ENCODE results near the gene RAB34.
"Not testable (repeated sequence)": the region's sequence is repeated elsewhere in the genome, so short reads cannot be mapped to it uniquely, and the experiment has no call there.

The RAB34 gene

DNA sequence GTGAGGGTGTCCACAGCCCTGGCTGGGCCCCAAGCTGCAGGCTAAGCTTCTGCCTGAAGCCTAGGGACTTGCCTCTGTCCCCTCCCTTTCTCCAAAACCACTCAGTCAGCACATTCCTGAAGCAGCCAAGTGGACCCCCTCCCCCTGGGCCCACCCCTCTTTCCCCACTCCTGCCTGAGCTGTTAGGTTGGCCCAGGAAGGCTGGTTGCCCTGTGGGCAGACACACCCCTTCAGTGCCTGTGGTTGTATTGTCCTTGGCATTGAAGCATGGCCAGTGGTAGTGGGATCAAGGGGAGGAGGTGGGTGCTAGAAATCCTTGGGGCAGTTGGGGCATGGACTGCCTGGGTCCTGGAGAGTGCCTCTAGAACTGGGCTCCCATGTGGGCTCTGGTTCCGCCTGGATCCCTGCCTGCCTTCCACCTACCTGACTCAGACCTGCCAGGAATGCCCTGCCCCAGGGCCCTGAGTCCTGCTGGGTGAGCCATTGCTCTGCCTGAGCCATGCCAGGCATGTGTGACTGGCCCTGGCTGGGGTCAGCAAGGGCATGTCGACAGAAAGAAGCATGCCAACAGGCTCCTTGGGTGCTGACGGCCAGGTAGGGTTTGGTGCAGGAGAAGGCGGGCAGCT is 28.2 kb upstream of the RAB34 start:
- no peak for DNase-seq (ENCODE audit: low spot score)

DNA sequence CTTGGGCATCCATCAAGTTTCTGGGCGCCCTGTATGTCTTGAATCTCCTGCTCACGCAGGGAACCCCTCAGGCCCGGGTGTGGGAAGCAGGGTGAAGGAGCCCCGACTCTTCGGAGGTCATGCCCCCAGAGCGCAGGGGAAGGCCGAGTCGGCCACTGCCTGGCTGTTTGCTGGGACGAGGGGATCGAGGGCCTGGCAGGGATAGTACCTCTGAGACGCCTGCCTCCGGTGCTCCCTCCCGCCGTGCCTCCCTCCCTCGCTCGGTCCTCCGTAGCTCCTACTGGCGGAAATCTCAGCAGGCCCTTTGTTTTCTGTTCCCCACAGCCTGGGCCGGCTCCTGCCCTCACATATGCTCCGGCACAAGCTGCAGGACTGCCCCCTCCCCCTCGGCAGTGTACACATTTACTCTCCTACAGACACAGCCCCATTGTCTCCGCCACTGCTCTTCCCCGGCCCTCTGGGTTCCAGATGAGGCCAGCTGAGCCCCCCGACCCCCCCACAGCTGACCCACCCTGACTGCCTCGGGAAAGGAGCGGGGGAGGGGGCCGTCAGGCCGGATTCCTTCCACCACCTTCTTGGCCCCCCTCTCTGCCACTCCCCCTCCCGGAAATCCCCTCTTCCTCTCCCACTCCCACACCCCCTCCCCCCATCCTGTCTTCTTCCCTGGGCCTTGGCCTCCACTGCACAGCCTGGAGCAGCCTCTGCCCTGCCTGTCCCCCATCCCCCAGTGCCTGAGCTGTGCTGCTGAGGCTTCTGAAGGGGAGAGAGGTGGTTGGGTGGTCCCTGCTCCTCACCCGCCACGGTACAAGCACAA is 27.5 kb upstream of the RAB34 start:
- DNase-seq (ENCODE audit: low spot score), result peak; percentile 25

DNA sequence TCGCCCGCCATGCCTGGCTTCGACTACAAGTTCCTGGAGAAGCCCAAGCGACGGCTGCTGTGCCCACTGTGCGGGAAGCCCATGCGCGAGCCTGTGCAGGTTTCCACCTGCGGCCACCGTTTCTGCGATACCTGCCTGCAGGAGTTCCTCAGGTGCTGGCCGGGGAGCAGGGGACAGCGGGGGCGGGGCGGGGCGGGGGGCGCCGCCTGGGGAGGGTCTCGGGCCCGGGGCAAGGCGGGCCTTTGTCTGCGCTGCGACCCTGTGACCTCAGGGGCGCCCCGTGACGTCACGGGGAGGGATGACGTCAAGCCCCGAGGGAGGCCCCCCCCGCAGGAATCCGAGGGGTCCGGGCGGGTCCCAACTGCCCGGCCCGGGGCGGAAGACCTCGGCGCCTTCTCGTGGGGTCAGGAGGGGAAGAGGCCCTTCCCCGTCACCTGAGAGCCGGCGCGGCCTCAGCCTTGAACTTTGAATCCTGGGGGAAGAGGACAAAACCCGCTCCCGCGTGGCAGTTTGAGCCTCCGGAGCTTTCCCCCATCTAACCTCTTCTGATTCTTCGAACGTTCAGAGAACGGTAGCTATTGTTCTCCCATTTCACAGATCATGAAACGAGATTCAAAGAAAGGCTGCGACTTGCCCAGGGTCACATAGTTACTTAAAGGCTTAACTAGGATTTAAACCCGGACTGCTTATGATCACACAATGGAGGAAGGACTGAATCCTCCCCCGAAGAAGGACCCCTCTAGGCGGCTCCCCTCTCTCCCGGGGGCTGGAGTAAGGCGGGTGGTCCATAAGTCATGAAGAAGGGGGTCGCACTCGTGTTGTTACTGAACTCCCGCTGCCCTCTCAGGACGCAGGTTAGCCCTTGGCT is 26.7 kb upstream of the RAB34 start:
- DNase-seq (ENCODE audit: low spot score), result peak; percentile 78

DNA sequence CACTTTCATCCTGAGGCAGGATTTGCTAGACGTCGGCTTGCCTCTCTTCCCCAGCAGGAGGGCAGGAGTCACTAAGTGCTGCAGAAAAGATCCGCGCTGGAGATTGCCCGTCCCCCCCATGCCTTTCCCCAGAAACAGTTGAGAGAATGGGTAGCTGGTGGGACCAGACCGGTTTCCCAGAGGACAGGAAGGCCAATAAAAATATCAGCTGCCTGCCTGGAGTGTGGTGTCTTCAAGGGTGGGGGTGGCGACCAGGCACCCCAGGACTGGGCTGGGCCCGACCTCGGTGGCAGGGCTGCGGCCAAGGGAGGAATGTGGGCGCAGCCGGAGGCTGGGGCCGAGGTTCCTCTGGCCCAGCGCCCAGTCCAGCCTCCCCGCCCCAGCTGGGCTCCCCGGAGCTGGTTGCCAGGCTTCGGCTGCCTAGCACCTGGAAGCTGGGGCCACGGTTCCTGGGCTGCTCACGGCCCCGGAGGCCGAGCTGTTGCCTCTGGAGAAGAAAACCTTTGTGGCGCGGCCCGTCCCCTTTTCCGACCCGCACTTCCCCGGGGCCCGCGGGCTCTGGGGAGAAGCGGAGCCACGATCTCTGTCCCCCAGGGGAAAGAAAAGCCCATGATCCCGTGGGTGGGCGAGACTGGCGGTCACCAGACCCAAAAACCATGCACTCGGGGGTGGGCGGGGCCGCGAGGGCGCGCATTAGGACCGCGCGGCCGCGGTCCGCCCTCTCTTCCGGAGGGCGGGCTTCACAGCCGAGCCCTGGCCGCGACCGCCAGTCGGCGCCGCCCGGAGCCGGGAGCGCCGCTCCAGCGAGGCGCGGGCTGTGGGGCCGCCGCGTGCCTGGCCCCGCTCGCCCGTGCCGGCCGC is 25.8 kb upstream of the RAB34 start, which contains the start of gene TRAF4:
TRAF4 (plus strand) TSS at position 769 of the 861 bp plus-strand sequence. CDS start 102 bp downstream, outside the sequence.
- DNase-seq (ENCODE audit: low spot score), result peak; percentile 88

- no peak for DNase-seq (ENCODE audit: low spot score)
Observed at GRCh38 chr17:28741358-28742349, 24.0 kb upstream of the RAB34 start.

- no peak for DNase-seq (ENCODE audit: low spot score)
Observed at GRCh38 chr17:28740406-28741357, 23.0 kb upstream of the RAB34 start.

GRCh38 chr17:28738680-28739384 is 21.2 kb upstream of the RAB34 start:
- no peak for DNase-seq (ENCODE audit: low spot score)

DNA sequence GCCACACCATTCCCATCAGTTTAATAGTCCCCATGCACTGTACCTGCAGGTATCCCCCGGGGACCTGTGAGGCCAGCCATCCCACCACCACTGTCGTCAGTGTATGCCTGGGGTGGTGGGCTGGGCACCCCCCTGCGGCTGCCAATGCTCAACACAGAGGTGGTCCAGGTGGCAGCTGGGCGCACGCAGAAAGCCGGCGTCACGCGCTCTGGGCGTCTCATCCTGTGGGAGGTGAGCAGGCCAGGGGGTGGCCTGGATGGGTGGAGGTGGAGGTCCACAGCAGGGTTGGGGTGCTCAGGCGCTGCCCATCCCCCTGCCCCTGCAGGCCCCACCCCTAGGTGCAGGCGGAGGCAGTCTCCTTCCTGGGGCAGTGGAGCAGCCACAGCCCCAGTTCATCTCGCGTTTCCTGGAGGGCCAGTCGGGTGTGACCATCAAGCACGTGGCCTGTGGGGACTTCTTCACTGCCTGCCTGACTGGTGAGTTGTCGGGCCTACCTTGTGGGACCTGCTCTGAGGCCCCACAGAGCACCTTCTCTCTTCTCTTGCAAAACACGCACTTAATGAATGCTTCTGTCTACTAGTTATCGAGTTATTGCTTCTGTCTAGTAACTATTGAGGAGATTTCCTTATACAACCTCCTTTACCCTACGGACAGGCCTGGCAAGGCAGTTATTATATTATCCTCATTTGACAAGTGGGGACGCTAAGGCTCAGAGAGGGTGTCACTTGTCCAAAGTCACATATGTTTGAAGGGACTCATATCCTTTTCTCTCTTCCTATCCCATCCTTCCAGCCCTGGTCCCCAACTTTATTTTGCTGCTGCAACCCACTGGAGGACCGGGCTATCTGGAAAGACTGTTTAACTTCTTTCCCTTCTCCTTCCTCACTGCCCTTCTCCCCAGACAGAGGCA is 20.4 kb upstream of the RAB34 start:
- DNase-seq (ENCODE audit: low spot score), result peak; percentile 6

- DNase-seq (ENCODE audit: low spot score), result no peak
Observed at GRCh38 chr17:28737316-28737715, 19.6 kb upstream of the RAB34 start.

DNA sequence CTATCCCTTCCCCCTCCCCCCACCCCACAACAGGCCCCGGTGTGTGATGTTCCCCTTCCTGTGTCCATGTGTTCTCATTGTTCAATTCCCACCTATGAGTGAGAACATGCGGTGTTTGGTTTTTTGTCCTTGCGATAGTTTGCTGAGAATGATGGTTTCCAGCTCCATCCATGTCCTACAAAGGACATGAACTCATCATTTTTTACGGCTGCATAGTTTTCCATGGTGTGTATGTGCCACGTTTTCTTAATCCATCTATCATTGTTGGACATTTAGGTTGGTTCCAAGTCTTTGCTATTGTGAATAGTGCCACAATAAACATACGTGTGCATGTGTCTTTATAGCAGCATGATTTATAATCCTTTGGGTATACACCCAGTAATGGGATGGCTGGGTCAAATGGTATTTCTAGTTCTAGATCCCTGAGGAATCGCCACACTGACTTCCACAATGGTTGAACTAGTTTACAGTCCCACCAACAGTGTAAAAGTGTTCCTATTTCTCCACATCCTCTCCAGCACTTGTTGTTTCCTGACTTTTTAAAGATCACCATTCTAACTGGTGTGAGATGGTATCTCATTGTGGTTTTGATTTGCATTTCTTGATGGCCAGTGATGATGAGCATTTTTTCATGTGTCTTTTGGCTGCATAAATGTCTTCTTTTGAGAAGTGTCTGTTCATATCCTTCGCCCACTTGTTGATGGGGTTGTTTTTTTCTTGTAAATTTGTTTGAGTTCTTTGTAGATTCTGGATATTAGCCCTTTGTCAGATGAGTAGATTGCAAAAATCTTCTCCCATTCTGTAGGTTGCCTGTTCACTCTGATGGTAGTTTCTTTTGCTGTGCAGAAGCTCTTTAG is 18.5 kb upstream of the RAB34 start:
- not testable (repeated sequence) for DNase-seq (ENCODE audit: low spot score)

- no peak for DNase-seq (ENCODE audit: low spot score)
Observed at GRCh38 chr17:28735242-28735722, 17.6 kb upstream of the RAB34 start.

DNA sequence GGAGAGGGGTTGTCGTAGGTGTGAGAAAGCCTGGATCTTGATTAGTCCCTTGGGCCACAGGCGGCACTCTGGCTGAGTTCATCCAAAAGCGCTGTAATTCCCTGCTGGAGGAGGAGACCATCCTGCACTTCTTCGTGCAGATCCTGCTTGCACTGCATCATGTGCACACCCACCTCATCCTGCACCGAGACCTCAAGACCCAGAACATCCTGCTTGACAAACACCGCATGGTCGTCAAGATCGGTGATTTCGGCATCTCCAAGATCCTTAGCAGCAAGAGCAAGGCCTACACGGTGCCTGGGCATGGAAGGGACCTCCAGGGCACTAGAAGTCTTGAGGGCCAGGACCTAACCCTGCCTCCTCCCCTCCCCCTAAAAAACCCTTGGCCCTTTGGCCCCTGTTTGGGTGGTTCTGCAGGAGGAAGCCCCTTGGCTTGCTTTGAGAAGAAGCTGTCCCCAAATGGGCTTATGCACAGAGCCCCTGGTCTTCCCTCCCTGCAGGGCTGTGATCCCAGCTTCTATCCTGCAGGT is 17.1 kb upstream of the RAB34 start:
- no peak for DNase-seq (ENCODE audit: low spot score)

DNA sequence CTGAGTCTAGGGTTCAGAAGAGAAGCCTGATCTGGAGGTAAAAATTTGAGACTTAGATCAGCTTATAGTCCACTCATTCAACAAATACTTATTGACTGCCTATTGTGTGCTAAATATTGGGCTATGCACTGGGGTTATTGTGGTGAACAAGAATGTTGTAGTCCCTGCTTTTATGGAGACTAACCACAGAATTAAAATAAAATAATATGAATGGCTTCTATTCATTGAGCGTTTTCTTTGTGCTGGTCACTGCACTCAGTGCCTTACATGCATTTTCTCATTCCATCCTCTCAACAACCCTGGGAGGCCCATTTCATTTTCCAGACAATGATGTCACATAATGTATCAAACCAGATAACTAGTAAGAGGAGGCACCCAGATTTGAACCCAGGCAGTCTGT is 15.7 kb upstream of the RAB34 start:
- no peak for DNase-seq (ENCODE audit: low spot score)

DNA sequence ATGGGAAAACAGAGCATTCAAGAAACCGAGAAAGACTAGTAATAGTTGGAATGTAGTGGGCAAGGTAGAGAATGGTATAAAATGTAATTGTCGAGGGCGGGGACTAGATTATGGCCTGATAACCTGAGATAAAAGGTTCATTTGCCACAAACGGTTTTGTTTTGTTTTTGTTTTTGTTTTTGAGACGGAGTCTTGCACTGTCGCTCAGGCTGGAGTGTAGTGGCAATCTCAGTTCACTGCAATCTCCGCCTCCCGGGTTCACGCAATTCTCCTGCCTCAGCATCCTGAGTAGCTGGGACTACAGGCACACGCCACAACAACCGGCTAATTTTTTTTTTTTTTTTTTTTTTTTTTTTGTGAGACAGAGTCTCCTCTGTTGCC is 12.3 kb upstream of the RAB34 start:
- no peak for DNase-seq (ENCODE audit: low spot score)

GRCh38 chr17:28728364-28729200 is 10.9 kb upstream of the RAB34 start, which contains the start of gene NEK8:
NEK8 (plus strand) TSS chr17:28728788; CDS start chr17:28728814, 26 bp downstream.
- DNase-seq (ENCODE audit: low spot score), result peak; percentile 89

Measured in iPS-NIHi11 (cell line).